Stomach (tissue), 4 donors: ENCODE data around the gene FAM72A.
"Not testable (repeated sequence)": the region's sequence is repeated elsewhere in the genome, so short reads cannot be mapped to it uniquely, and the experiment has no call there.

Experiments
- EP300 ChIP-seq: sonication (generic); formaldehyde crosslinking; IDR thresholded peaks from one replicate; pipeline ENCODE4 v1.6.1; 2017; ENCODE audit warnings: antibody characterized with exemption
- POLR2A ChIP-seq, 4 donors: fragments of 450-650 bp; IDR thresholded peaks; one replicate each; pipeline ENCODE4 v1.6.1; 2016; ENCODE audit warnings: antibody characterized with exemption in 4 of 4, control low read depth in 2 of 4, mild to moderate bottlenecking in 1 of 4, moderate library complexity in 1 of 4
- POLR2AphosphoS5 ChIP-seq, 3 donors: sonication (generic); formaldehyde crosslinking; IDR thresholded peaks; one replicate each; pipeline ENCODE4 v1.6.1; 2016; ENCODE audit warnings: antibody characterized with exemption in 3 of 3
- TF ChIP-seq, protein P1 (sequence below), 7 experiments: fragments of 450-650 bp in 4 of 7; fragments of 200-600 bp in 3 of 7; sonication (generic) in 3 of 7; IDR thresholded peaks; one replicate each; pipeline ENCODE4 v1.5.1; 2016 to 2019; ENCODE audit warnings: antibody characterized with exemption in 7 of 7, control low read depth in 2 of 7, mild to moderate bottlenecking in 1 of 7

GRCh38 chr1:206183788-206184187, 18.9 kb downstream of the FAM72A start:
- TF ChIP-seq, protein P1, sequence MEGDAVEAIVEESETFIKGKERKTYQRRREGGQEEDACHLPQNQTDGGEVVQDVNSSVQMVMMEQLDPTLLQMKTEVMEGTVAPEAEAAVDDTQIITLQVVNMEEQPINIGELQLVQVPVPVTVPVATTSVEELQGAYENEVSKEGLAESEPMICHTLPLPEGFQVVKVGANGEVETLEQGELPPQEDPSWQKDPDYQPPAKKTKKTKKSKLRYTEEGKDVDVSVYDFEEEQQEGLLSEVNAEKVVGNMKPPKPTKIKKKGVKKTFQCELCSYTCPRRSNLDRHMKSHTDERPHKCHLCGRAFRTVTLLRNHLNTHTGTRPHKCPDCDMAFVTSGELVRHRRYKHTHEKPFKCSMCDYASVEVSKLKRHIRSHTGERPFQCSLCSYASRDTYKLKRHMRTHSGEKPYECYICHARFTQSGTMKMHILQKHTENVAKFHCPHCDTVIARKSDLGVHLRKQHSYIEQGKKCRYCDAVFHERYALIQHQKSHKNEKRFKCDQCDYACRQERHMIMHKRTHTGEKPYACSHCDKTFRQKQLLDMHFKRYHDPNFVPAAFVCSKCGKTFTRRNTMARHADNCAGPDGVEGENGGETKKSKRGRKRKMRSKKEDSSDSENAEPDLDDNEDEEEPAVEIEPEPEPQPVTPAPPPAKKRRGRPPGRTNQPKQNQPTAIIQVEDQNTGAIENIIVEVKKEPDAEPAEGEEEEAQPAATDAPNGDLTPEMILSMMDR (IDR thresholded peaks at IDR 0.05) = not testable (repeated sequence)
- not testable (repeated sequence) for TF ChIP-seq POLR2AphosphoS5 (IDR thresholded peaks at IDR 0.05); POLR2A (IDR thresholded peaks at IDR 0.05); EP300
